ENCODE data around the gene CPM.

CPM gene

GRCh38 chr12:68850390-68850789, 82.6 kb downstream of the CPM start:
- Histone ChIP-seq H3K27me3 (ENCODE audit: insufficient read depth, poor library complexity, severe bottlenecking) (no peaks in the 10 kb centered on the region), H3K27ac (replicated peaks) (no peak overlapping the region), H3K4me3 (replicated peaks; ENCODE audit: insufficient read depth, low read length) (no peak overlapping the region)
- DNase-seq (ENCODE audit: low read depth in 1 of 2, low spot score in 1 of 2): no peak
- TF ChIP-seq POLR2AphosphoS5 (IDR thresholded peaks at IDR 0.05; ENCODE audit: low read depth): no peak
- TF ChIP-seq SPI1 (IDR thresholded peaks at IDR 0.05; ENCODE audit: borderline replicate concordance, low read depth): no peak
- TF ChIP-seq GABPA (IDR thresholded peaks at IDR 0.05; ENCODE audit: low read depth): no peak

GRCh38 chr12:68846811-68847210, 86.2 kb downstream of the CPM start:
- TF ChIP-seq SPI1 (IDR thresholded peaks at IDR 0.05; ENCODE audit: borderline replicate concordance, low read depth): no peak
- no peak for TF ChIP-seq POLR2AphosphoS5 (IDR thresholded peaks at IDR 0.05; ENCODE audit: low read depth)
- no peak for TF ChIP-seq REST (IDR thresholded peaks at IDR 0.05; ENCODE audit: insufficient replicate concordance, low read depth)
- TF ChIP-seq CTCF (IDR thresholded peaks at IDR 0.05; ENCODE audit: insufficient read depth, low read length): no peak
- TF ChIP-seq GABPA (IDR thresholded peaks at IDR 0.05; ENCODE audit: low read depth): no peak
- H3K27me3 ChIP-seq (ENCODE audit: insufficient read depth, poor library complexity, severe bottlenecking): no peaks in the 10 kb centered on the region
- no peak for DNase-seq (ENCODE audit: low read depth in 1 of 2, low spot score in 1 of 2)
- H3K4me3 ChIP-seq (replicated peaks; ENCODE audit: insufficient read depth, low read length): no peak overlapping the region
- H3K27ac ChIP-seq (replicated peaks): no peak overlapping the region

- Histone ChIP-seq H3K4me3 (replicated peaks; ENCODE audit: insufficient read depth, low read length) (no peak overlapping the region), H3K27me3 (ENCODE audit: insufficient read depth, poor library complexity, severe bottlenecking) (no peaks in the 10 kb centered on the region), H3K27ac (replicated peaks) (no peak overlapping the region)
- DNase-seq (ENCODE audit: low read depth in 1 of 2, low spot score in 1 of 2): no peak
- no peak for TF ChIP-seq SPI1 (IDR thresholded peaks at IDR 0.05; ENCODE audit: borderline replicate concordance, low read depth)
- TF ChIP-seq GABPA (IDR thresholded peaks at IDR 0.05; ENCODE audit: low read depth): no peak
- TF ChIP-seq REST (IDR thresholded peaks at IDR 0.05; ENCODE audit: insufficient replicate concordance, low read depth): no peak
- no peak for TF ChIP-seq POLR2AphosphoS5 (IDR thresholded peaks at IDR 0.05; ENCODE audit: low read depth)
- TF ChIP-seq CTCF (IDR thresholded peaks at IDR 0.05; ENCODE audit: insufficient read depth, low read length): no peak
Observed at GRCh38 chr12:68844788-68845695, 87.9 kb downstream of the CPM start.

GRCh38 chr12:68844318-68844745, 88.6 kb downstream of the CPM start:
- no peaks in the 10 kb centered on the region for H3K27me3 ChIP-seq (ENCODE audit: insufficient read depth, poor library complexity, severe bottlenecking)
- TF ChIP-seq SPI1 (IDR thresholded peaks at IDR 0.05; ENCODE audit: borderline replicate concordance, low read depth) (no peak), REST (IDR thresholded peaks at IDR 0.05; ENCODE audit: insufficient replicate concordance, low read depth) (no peak), CTCF (IDR thresholded peaks at IDR 0.05; ENCODE audit: insufficient read depth, low read length) (no peak), POLR2AphosphoS5 (IDR thresholded peaks at IDR 0.05; ENCODE audit: low read depth) (no peak), GABPA (IDR thresholded peaks at IDR 0.05; ENCODE audit: low read depth) (no peak)
- DNase-seq (ENCODE audit: low read depth in 1 of 2, low spot score in 1 of 2): no peak
- no peak overlapping the region for H3K4me3 ChIP-seq (replicated peaks; ENCODE audit: insufficient read depth, low read length)
- no peak overlapping the region for H3K27ac ChIP-seq (replicated peaks)

Measured in HL-60 (cell line).